HG03103 (cell line): ENCODE measurements around the gene TEX2.

Source experiments
- ATAC-seq: cut with Tn5 transposase; IDR thresholded peaks from one replicate; pipeline ENCODE4 v1.9.1; 2021; ENCODE audit warnings: low read depth; ENCODE audit not compliant: unreplicated experiment

TEX2 gene

GRCh38 chr17:64165347-64165746 is 97.7 kb downstream of the TEX2 start:
- ATAC-seq, result no peak

- no peak for ATAC-seq
Observed at GRCh38 chr17:64164596-64165285, 98.3 kb downstream of the TEX2 start.

DNA sequence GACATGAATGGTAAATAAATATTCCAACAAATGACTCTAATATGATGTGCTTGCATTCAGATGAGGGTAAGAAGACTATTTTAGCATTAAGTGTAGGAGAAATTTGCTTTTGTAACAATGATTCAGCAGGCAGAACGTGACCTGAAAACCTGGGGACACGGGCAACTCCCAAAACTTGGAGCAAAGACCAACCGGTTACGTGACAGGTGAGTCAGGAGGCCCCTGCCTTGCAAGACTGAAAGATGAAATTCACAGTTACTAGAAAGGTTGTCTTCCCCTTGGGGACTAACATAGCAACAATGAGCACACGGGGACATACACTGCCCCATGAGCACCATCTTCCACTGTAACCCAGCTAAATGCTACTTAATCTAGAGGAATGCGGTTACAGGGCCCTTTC is 99.6 kb downstream of the TEX2 start:
- ATAC-seq, result no peak

- ATAC-seq, result no peak
Observed at GRCh38 chr17:64162554-64162953, 100.5 kb downstream of the TEX2 start.

- no peak for ATAC-seq
Observed at GRCh38 chr17:64161380-64162176, 101.5 kb downstream of the TEX2 start.

GRCh38 chr17:64160378-64160777 is 102.7 kb downstream of the TEX2 start:
- ATAC-seq, result no peak

DNA sequence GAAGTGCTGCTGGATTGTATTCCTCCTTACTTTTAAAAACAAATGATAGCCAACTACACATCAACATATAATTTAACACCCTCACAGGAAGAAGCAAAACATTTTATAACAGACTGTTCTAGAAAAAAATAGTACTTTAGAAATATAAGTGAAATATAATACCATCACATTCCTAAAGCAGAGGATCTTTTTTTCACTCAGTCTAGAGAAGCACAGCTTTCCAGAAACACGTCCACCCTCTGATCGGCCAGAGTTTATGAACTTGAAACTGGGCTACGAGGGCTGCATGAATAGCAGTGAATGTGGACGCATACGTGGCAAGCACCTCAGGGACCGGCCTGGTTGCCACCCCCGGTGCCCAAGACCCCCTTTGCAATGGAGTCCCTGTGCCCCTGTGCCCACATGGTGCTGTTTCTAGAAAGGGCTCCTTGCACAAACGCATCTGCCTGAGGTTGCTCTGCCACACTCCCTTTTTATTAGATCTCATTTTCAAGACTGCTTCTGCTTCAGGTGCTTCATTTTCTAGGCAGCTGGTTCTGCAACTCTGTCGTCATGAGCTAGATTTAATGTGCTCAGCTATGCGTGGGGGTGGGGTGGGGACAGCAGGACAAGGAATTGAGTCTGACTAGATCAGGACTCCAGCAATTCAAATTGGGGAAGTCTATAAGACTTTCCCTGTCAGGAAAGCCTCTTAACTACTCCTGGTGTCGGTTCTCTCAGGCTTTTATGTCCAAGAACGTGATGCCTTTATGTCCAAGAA is 104.0 kb downstream of the TEX2 start:
- ATAC-seq, result no peak

DNA sequence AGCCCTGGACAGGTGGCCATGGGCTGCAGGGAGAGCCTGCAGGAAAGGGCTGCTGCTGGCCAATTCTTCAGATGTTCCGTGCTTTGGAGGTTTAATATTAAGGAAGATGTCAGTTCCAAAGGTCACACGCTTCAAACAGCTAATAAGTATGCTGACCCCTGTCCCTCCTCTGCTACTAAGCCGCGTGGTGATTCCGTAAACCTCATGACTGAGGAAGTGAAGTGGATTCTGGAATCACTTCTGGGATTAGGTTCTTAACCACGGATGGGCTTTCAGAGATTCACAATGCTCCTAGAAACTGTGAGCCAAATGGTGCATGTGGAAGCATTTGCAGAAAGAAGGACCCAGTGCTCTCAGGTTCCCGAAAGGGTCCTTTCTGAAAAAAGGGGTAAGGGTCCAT is 104.7 kb downstream of the TEX2 start:
- ATAC-seq, result no peak

DNA sequence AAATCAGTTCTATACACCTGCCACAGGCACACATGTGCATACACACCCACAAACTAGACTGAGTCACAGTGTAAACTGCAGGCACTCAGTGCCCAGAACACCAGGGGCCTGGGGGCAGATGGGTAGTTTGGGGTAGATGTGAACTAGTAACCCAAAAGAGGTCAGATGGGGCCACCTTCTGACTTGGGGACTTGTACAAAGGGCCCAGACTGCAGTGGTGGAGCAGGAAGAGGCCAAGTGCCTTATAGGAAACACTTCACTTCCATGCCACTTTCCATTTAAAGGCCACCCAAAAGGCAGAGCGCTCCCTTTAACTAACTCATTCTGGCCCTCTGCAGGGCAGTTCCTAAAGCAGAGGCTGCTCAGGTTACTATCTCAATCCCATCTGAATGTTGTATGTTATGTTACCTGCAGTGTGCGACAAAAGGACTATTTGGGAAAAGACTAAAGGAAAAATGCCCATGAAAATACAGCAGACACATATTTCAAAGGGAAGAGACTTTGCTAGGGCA is 105.3 kb downstream of the TEX2 start:
- no peak for ATAC-seq

- no peak for ATAC-seq
Observed at GRCh38 chr17:64156670-64157069, 106.4 kb downstream of the TEX2 start.

DNA sequence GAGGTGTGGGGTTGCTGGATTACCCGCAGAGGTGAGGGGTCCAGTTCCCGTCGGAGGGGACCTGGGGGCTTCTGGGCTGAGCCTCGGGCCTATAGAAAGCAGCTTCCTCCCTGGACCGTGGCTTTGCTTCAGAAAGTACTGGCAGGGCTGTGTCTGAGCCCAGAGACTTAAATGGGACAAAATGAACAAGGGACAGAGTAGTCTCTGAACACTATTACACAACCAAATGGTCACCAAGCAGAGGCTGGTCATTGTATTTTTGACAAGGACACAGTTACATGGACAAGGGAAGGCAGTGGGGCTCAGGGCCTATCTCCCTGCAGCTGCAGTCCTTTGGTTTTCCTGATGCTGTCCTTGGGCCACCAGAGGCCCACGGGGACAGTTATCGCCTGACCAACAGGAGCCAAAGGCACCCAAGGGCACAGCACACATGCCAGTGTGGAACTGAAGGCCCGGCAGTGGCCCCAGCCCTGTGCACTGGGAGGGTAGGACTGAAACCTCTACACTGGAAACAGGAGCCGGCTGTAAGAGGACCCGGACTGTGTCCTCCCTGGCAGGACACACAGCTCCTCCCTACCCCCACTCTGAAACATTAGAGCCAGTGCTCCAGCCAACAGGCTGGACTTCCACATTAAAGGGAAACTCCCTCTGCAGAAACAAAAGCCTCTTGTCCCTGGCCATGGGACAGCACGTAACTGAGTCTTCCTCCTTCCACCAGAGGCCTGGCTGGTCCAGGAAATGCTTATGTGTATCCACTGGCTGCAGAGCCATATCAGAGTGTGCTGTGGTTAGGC is 107.1 kb downstream of the TEX2 start:
- no peak for ATAC-seq

GRCh38 chr17:64155129-64155528 is 107.9 kb downstream of the TEX2 start:
- no peak for ATAC-seq

DNA sequence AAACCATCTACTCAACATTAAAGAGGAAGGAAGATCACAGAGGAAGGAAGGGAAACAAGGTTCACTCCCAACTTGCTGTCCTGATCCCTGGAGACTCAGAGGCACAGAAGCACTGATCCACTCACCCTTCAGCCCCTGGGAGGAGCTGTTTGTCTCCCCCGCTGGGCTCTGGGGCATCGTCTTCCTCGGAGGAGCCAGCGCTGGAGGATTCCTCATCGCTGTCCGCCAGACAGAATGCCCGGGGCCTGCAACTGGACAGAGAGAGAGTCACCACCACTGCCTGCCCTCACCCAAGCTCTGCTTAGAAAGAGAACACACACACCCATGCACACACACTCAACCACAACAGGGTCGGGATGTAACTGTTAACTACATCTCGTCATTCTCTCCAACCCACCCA is 108.3 kb downstream of the TEX2 start:
- ATAC-seq, result no peak

GRCh38 chr17:64154313-64154695 is 108.8 kb downstream of the TEX2 start:
- no peak for ATAC-seq

GRCh38 chr17:64153565-64154312 is 109.3 kb downstream of the TEX2 start:
- ATAC-seq, result no peak

DNA sequence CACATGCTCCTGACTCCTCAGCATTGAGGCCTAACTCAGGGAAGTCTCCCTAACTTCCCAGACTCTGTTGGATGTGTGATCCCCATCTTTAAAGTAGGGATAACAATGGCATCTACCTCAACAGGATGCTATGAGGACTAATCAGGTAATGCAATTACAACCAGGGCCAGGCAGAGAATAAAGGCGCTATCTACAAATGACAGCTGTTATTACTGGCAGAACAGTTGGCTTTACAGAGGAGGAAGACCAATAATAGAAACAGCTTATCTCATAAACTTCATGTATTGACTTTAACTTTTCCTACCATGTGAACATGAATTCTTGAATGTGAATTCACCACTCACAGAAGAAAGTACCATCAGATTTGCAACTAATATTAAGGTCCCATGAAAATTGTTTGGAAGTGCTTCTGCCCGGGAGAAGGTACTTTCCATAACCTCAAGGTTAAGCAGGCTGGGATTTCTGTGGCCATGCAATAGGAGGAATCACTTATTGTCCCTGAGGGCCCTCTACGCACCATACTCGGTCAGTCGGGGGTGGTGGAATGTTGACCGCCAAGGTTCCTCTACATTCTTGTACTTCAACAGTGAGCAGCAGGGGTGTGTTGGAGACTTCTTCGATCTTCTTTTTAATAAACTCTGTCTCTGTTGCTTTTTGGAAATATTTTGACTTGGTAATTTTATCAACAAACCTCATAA is 110.5 kb downstream of the TEX2 start:
- ATAC-seq, result no peak

GRCh38 chr17:64151016-64151368 is 112.1 kb downstream of the TEX2 start:
- no peak for ATAC-seq

- ATAC-seq, result no peak
Observed at GRCh38 chr17:64150237-64151015, 112.6 kb downstream of the TEX2 start.

- ATAC-seq, result no peak
Observed at GRCh38 chr17:64149196-64149595, 113.9 kb downstream of the TEX2 start.
